ENCODE data around the gene EVI2B. TPM values are rescaled to one million over a fixed set of nuclear protein-coding genes. Genes with fewer than 3 reads are reported as not detected.
"Not testable (repeated sequence)": the region's sequence is repeated elsewhere in the genome, so short reads cannot be mapped to it uniquely, and the experiment has no call there.

The EVI2B gene, protein sequence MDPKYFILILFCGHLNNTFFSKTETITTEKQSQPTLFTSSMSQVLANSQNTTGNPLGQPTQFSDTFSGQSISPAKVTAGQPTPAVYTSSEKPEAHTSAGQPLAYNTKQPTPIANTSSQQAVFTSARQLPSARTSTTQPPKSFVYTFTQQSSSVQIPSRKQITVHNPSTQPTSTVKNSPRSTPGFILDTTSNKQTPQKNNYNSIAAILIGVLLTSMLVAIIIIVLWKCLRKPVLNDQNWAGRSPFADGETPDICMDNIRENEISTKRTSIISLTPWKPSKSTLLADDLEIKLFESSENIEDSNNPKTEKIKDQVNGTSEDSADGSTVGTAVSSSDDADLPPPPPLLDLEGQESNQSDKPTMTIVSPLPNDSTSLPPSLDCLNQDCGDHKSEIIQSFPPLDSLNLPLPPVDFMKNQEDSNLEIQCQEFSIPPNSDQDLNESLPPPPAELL
- total RNA-seq = 10 to 100 TPM; 19.5 to 20.1 TPM

DNA sequence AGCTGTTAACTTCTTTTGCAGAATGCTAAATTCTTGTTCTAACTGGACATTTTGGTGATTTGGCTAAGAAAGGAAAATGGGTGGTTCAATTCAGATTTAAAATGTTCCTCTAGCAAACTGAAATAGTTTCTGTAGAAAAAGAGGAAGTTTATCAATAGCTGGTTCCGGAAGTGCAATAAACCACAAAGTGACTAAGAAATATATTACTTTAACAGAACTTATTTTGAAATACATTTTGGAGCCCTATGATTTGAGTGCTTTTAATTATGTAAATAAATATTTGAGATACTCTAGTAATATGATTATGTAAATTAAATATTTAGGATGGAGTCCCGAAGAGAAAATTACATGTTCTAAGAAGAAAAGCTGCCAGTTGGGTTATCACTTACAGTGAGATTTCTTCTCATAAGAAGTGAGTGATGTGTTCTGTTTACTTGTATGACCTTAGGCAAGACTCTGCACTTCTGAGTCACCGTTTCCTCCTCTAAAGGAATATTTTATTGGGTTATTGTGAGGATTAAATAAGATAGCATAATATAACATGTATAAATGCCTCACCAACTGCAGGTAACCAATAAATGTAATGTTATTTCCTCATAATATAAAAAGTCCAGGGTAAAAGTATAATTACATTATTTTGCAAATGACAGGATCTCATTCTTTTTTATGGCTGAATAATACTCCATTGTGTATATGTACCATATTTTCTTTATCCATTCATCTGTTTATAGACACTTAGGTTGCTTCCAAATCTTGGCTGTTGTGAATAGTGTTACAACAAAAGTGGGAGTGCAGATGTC, at the start of gene EVI2B:
Gene EVI2B, minus strand, starts transcription at position 73 of the 800 bp plus-strand sequence. CDS start 8,445 bp downstream, outside the sequence.
- CTCF ChIA-PET = no interaction called here
- POLR2A ChIA-PET = no interaction called here

DNA sequence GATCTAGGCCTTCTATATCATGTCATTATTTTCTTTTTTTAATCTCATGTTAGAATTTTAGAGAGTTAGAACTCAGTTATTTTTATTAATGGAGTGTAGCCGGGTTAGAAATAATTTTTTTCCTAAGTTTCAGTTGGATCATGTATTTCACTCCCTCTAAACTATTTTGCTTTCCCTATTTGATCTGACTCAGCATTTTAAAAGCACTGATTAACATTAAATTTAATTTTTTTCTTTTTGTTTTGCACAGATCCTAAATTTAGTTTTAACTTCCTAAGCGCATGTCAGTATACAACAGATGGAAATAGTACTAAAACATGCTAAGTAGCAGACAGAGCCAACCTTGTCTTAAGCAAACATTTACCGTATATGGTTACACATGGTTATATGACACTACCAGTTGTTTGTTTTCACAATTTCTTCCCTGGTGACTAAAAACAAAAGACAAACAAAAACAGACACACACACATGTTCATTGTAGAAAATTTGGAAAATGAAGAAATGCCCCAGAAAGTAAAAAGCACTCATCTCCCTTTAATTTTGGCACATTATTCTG, 44.1 kb upstream of the EVI2B start:
- CTCF ChIA-PET = no interaction called here
- POLR2A ChIA-PET = no interaction called here

GRCh38 chr17:31357091-31357490, 43.2 kb upstream of the EVI2B start:
- CTCF ChIA-PET = no interaction called here
- POLR2A ChIA-PET = no interaction called here

- CTCF ChIA-PET = no interaction called here
- POLR2A ChIA-PET = interaction anchor here (0.5 to 0.6 kb wide), 2 partner anchors 9 to 13 kb away, joined by 3 read pairs; no protein-coding TSS in a partner anchor
These were observed 42.1 kb upstream of the EVI2B start for GRCh38 chr17:31355935-31356334.

- POLR2A ChIA-PET = no interaction called here
- CTCF ChIA-PET = no interaction called here
These were observed 35.6 kb upstream of the EVI2B start for GRCh38 chr17:31349454-31349853.

DNA sequence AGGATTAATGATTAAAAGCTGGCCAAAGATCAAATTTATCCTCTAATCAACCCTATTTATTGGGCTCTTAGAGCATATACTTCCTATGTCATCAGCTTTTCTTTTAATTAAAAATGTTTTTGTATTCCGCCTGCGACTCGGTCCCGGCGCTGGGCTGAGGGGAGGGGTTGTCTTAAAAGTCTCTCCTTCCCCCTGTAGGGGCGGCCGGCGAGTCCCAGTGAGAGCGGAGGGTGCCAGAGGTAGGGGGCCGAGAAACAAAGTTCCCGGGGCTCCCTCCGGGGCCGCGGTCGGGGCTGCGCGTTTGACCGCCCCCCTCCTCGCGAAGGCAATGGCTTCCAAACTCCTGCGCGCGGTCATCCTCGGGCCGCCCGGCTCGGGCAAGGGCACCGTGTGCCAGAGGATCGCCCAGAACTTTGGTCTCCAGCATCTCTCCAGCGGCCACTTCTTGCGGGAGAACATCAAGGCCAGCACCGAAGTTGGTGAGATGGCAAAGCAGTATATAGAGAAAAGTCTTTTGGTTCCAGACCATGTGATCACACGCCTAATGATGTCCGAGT, 31.4 kb upstream of the EVI2B start:
- CTCF ChIA-PET, POLR2A ChIA-PET: not testable (repeated sequence)

- ChIA-PET CTCF (interaction anchor here (1.3 kb wide), 1 partner anchor 74 kb away, joined by 3 read pairs; no protein-coding TSS in a partner anchor), POLR2A (no interaction called here)
These were observed 26.2 kb upstream of the EVI2B start for GRCh38 chr17:31339906-31340661.

DNA sequence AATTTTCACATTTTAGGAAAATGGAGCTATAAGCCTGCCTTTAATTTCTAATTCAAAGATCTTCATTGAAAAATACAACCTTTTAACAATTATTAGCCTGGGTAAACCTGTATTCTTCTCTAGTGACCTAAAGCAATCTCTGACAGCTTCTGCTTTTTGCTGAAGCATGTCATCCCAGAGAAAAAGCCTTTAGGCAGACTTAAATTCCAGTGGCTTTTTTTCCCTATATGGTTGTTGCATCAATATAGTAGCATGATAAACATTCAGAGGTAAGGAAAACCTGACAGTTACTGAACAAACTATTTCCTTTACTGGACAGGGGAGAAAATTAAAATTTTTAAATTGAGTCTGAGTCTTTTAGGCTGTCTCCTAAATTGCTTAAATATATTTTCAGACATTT, 15.4 kb upstream of the EVI2B start:
- ChIA-PET CTCF (no interaction called here), POLR2A (no interaction called here)

- POLR2A ChIA-PET = no interaction called here
- CTCF ChIA-PET = no interaction called here
These were observed 14.3 kb upstream of the EVI2B start for GRCh38 chr17:31328160-31328535.

- ChIA-PET CTCF (no interaction called here), POLR2A (no interaction called here)
These were observed 13.8 kb upstream of the EVI2B start for GRCh38 chr17:31327534-31328159.

DNA sequence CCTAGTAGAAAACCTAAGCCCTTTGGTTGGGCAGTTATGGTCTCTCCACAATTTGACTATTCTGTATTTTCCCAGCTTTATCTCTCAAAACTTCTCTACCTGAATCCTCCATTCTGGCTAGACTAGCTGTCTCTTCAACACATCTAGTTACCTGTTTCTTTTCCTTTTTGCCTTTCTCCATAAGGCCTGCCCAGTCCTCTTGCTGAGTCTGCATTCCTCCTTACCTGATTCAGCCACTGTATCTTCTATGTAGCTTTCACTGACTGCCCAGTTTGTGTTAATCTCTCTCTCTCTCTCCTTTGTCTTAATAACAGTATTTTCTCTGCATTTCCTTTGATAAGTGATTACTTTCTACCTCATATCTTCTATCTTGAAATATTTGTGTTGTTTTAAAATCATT, 9.7 kb upstream of the EVI2B start:
- POLR2A ChIA-PET = no interaction called here
- CTCF ChIA-PET = no interaction called here

DNA sequence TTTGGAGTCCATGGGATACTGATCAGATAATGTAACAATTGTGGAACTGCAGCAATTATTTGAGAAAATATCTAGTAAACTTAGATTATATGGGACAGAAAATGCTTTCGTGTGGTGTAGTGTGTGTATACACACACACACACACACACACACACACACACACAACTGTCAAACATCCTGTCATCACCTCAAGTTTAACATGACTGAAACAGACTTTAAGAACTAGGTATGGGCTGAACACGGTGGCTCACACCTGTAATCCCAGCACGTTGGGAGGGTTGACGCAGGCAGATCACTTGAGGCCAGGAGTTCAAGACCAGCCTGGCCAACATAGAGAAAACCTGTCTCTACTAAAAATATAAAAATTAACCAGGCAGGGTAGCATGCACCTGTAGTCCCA, 8.1 kb upstream of the EVI2B start:
- POLR2A ChIA-PET = interaction anchor here (0.7 to 0.9 kb wide), 2 partner anchors 9 to 12 kb away, joined by 3 read pairs; no protein-coding TSS in a partner anchor
- CTCF ChIA-PET = interaction anchor here (1.0 kb wide), 1 partner anchor 10 kb away, joined by 3 read pairs; no protein-coding TSS in a partner anchor

DNA sequence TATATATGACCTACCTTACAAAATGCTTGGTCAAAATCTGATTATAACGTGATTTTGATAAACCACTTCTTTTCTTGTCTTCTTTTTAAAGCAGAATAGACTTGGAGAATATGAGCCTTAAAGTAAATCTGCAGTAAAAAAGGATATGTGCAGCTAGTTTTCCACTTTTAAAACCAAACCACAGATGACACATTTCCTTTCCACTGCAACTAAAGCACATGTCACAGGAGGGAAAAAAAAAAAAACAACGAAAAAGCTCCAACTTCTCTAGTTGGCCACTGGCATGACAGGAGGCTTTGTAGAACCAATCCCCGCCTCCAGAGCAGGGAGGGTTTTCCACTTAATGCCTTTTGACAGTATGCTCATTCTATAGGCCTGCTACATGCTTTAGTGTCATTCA, 7.6 kb upstream of the EVI2B start, which contains the start of gene EVI2A:
Gene EVI2A, minus strand, starts transcription at position 142 of the 400 bp plus-strand sequence. CDS start 2,609 bp downstream, outside the sequence.
- POLR2A ChIA-PET = interaction anchor here (0.7 to 0.9 kb wide), 3 partner anchors 8 to 11 kb away, joined by 3 read pairs; no protein-coding TSS in a partner anchor

GRCh38 chr17:31320791-31321190, 6.9 kb upstream of the EVI2B start:
- CTCF ChIA-PET = interaction anchor here (1.0 kb wide), 1 partner anchor 10 kb away, joined by 4 read pairs; no protein-coding TSS in a partner anchor

More for the DNA sequence above, 7.6 kb upstream of the EVI2B start, which contains the start of gene EVI2A:
- CTCF ChIA-PET = interaction anchor here (1.0 kb wide), 1 partner anchor 10 kb away, joined by 3 read pairs; no protein-coding TSS in a partner anchor

GRCh38 chr17:31320241-31320640, 6.4 kb upstream of the EVI2B start:
- POLR2A ChIA-PET = interaction anchor here (1.2 to 1.9 kb wide), 2 partner anchors 9 to 10 kb away, joined by 7 to 15 read pairs; no protein-coding TSS in a partner anchor

More at GRCh38 chr17:31320791-31321190, 6.9 kb upstream of the EVI2B start:
- POLR2A ChIA-PET = interaction anchor here (0.7 to 1.9 kb wide), 3 partner anchors 9 to 12 kb away, joined by 3 to 15 read pairs (median 7); no protein-coding TSS in a partner anchor

DNA sequence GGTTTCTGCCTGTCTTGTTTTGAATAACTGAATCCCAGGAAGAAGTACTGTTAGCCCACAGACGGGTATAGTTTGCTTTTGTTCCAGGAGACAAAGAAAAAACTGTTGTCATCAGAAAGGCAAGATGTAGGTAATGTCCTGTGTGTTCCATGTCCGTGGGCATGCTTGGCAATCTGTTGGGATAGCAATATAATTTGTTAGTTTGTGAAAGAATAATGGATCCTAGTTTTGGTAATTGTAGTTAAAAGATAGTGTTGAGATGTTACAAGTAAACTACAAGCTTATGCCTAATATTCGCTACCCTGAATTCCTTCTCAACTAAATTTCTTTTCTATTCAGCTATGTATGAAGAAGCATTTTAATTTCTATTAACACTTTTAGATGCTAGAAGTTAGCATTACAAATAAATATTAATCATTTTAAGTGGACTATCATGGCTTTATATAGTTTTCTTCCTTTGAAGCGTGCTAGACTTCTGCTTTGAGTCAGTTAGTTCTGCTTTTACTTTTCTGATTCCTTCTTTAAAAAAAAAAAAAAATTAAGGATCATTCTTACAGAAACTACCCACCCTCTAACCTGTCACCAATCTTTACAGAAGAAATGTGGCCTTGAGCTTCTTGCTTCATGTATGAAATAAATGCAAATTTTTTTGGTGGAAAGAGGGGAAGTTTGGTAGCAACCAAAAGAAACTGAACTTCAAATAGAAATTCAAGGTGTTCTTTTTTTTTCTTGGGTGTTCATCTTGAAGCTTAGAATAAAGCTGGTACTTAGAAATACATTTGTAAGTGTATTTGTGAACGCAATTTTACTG, 5.2 kb upstream of the EVI2B start:
- CTCF ChIA-PET = interaction anchor here (0.7 to 1.7 kb wide), 3 partner anchors 8 to 622 kb away, joined by 3 to 6 read pairs (median 3); no protein-coding TSS in a partner anchor

More at GRCh38 chr17:31320241-31320640, 6.4 kb upstream of the EVI2B start:
- CTCF ChIA-PET = interaction anchor here (1.0 kb wide), 1 partner anchor 9 kb away, joined by 4 read pairs; no protein-coding TSS in a partner anchor

DNA sequence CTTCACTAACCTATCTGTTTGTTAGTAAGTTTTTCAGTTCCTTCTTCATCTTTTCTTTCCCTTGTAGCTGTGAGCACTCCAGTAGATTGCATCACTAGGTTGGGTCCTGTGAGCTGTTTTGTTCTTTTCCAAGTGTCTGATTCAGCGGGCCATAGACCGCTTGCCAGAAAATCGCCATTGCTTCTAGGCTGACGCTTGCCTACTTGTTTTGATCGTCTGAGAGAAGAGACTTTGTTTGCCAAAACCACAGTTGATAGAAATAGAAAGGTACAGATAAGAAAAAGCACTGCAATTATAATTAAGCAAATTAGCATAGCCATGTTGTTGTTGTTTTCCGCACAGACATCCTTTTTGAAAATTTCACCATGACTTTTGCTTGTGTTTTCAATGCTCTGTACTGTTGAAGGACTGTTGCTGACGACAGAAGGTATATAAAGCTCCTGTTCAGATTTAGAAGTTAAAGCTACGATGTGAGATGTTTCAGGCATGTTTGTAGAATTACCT, 4.5 kb upstream of the EVI2B start:
- POLR2A ChIA-PET = interaction anchor here (1.0 to 1.3 kb wide), 2 partner anchors 9 to 190 kb away, joined by 3 read pairs; no protein-coding TSS in a partner anchor
- CTCF ChIA-PET = interaction anchor here (0.9 to 1.7 kb wide), 2 partner anchors 8 to 10 kb away, joined by 3 to 6 read pairs; no protein-coding TSS in a partner anchor

More for the DNA sequence above, 5.2 kb upstream of the EVI2B start:
- POLR2A ChIA-PET = interaction anchor here (0.6 to 1.9 kb wide), 5 partner anchors 9 to 336 kb away, joined by 3 to 15 read pairs (median 3); no protein-coding TSS in a partner anchor
